Fibroblast of mammary gland (primary cell): ENCODE data around the gene PLXNC1.

Experiments used
- DNase-seq: peaks from one replicate; pipeline ENCODE4 v3.0.0-alpha.2; 2010; ENCODE audit warnings: low read depth
- H3K4me3 ChIP-seq: 2 replicates; pipeline ENCODE4 v1.5.1; 2011; ENCODE audit warnings: low read depth, mild to moderate bottlenecking, low read length, moderate library complexity; ENCODE audit not compliant: control insufficient read depth
- CTCF ChIP-seq: conservative IDR thresholded peaks from 2 replicates; pipeline ENCODE4 v1.5.1; 2011; ENCODE audit warnings: low read depth, low read length, inconsistent platforms; ENCODE audit not compliant: control insufficient read depth, insufficient read depth

The PLXNC1 gene

DNA sequence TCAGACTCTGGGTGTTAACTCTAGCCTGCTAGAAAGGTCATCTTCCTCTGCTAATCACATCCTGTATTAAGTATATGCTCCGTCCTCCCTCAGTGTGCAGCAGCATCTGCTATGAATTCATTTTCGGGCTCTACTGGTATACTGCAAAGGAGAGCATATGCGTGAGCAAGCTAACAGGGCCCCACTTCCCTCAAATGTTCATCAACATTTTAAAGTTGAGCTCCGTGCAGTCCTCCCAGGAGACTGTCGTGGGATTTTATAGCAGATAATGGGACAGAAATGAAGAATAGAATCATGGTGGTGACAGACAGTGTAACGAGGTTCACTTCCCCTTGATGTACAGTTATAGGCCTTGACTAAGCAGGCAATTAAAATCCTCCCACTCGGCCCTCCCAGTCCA is 131.7 kb downstream of the PLXNC1 start:
- no peak for DNase-seq
- H3K4me3 ChIP-seq = no peak overlapping the region
- no peak for TF ChIP-seq CTCF

DNA sequence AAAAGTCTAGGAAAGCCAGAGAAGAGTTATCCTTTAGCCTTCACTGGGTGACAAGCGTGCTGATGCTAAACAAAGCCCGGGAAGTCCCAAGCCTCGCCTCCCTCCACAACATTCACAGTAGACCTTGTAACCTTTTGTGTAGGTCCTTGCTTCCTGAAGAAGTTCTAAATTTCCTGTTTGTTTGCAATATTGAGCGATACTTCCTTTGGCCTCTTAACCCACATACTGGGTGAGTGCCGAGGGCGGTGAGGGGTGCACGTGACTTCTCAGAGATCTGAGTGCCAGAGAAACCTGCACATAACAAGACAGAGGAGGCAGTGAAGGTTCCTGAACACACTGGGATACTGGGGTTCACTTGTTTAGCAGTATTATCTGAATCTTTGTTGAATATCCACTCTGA is 134.3 kb downstream of the PLXNC1 start:
- no peak overlapping the region for H3K4me3 ChIP-seq
- DNase-seq = no peak

GRCh38 chr12:94284046-94284445 is 135.7 kb downstream of the PLXNC1 start:
- no peak for DNase-seq
- no peak for TF ChIP-seq CTCF
- H3K4me3 ChIP-seq = no peak overlapping the region

More for the DNA sequence above, 134.3 kb downstream of the PLXNC1 start:
- TF ChIP-seq CTCF = no peak

- H3K4me3 ChIP-seq = no peak overlapping the region
- TF ChIP-seq CTCF = no peak
- DNase-seq = no peak
Measured at GRCh38 chr12:94284859-94285258, 136.5 kb downstream of the PLXNC1 start.

DNA sequence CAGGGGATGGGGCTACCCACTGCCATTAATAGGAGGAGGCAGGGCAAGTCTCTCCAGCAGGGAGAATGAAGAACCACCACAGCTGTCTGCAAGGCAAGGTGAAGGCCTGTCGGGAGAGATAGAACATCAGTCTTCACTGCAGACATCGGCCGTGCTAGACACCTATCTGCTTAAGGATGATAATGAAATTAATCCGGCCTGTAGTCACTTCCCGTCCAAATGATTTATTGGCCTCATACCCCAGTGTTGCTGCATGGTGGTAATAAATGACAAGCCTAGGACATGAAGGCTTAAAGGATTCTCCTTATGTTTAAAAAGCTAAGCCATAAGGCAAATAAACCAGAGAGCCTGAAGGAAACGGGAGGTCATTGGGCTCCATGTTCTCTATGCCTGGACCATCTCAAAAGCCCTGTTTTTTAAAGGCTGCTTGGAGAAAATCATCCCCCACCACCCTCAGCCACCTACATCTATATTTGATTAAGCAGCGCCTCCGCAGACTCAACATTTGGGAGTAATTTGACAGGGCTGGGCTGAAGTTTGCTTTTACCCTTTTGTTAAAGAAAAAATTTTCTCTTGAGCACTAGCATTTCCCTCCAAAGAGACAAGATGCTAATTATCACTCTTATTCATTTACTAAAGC is 137.7 kb downstream of the PLXNC1 start:
- no peak overlapping the region for H3K4me3 ChIP-seq
- no peak for DNase-seq
- no peak for TF ChIP-seq CTCF

DNA sequence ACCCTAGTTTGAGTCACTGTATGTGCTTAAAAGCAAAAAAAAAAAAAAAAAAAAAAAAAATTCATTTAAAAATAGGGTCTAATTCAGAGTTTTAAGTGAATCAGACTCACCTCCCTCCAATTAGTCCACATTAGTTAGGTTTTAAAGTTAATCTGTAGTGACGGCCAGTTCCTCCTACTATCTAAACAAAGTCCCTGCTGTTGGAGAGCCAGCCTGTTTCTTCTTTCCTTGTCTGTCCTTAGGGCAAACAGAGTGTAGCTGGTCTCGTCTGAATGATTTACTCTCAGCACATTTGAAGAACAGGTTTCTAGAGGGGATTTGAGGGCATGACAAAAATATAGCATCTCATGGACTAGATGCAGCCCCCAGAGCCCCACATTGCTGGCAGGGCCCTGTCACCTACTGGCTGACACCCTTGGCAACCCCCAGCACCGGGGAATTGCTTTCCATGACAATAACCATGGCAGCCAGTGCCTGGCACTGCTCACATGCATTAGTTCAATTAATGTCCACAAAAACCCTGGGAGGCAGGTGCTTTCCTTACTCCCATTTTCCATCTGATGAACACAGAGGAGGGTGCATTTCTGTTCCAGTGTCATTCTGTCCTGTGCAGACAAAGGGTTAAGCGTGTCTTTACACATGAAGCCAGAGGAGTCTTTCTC is 138.3 kb downstream of the PLXNC1 start:
- no peak for TF ChIP-seq CTCF
- no peak for DNase-seq
- H3K4me3 ChIP-seq = no peak overlapping the region

GRCh38 chr12:94287245-94287628 is 138.9 kb downstream of the PLXNC1 start:
- TF ChIP-seq CTCF = no peak
- no peak overlapping the region for H3K4me3 ChIP-seq
- no peak for DNase-seq
